ENCODE results near the gene F12.

The F12 gene

DNA sequence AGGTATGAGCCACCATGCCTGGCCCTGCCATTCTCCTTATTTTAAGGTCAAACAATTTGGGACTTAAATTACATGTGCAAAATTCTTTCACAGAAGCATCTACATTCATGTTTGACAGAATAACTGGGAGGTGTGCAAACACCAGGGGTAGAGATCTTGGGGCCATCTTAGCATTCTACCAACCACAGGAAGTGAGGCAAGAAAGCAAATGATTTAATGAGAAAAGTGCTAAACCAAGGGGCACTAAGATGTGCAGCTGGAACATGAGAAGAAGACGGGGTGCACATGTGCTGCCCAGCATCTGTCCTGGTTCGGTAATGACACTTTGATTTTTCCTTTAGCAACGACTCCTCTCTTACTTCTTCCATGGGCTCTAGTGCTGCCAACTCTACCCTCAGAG is 1.2 kb upstream of the F12 start:
- TF ChIP-seq, protein P1, sequence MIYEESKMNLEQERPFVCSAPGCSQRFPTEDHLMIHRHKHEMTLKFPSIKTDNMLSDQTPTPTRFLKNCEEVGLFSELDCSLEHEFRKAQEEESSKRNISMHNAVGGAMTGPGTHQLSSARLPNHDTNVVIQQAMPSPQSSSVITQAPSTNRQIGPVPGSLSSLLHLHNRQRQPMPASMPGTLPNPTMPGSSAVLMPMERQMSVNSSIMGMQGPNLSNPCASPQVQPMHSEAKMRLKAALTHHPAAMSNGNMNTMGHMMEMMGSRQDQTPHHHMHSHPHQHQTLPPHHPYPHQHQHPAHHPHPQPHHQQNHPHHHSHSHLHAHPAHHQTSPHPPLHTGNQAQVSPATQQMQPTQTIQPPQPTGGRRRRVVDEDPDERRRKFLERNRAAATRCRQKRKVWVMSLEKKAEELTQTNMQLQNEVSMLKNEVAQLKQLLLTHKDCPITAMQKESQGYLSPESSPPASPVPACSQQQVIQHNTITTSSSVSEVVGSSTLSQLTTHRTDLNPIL (CRISPR knock-in tag; IDR thresholded peaks at IDR 0.05; ENCODE audit: low read depth): no peak
- TF ChIP-seq ARNTL (CRISPR knock-in tag; IDR thresholded peaks at IDR 0.05; ENCODE audit: borderline replicate concordance, low read depth) (no peak), ZNF8 (CRISPR knock-in tag; IDR thresholded peaks at IDR 0.05) (no peak), PPARA (CRISPR knock-in tag; IDR thresholded peaks at IDR 0.05; ENCODE audit: borderline replicate concordance) (no peak)
- TF ChIP-seq, protein P2, sequence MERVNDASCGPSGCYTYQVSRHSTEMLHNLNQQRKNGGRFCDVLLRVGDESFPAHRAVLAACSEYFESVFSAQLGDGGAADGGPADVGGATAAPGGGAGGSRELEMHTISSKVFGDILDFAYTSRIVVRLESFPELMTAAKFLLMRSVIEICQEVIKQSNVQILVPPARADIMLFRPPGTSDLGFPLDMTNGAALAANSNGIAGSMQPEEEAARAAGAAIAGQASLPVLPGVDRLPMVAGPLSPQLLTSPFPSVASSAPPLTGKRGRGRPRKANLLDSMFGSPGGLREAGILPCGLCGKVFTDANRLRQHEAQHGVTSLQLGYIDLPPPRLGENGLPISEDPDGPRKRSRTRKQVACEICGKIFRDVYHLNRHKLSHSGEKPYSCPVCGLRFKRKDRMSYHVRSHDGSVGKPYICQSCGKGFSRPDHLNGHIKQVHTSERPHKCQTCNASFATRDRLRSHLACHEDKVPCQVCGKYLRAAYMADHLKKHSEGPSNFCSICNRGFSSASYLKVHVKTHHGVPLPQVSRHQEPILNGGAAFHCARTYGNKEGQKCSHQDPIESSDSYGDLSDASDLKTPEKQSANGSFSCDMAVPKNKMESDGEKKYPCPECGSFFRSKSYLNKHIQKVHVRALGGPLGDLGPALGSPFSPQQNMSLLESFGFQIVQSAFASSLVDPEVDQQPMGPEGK (CRISPR knock-in tag; IDR thresholded peaks at IDR 0.05; ENCODE audit: borderline replicate concordance): no peak
- no peak for ATAC-seq

DNA sequence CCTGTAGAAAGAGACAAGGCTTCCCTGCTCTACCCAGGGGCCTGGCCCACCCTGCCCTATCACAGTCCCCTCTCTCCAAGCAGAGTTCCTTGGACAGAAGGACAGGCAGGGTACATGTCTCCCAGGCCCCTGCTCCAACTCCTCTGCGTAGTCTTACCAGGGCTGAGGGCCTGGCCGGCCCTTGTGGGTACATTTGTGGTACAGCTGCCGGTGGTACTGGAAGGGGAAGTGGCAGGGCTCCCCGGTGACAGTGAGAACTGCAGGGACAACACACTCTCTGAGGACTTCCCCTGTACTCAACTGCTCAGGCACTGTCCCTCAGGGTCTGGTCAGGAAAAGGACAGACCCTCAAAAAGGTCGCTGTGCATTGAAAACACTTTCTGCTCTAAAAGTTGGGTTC is 3.6 kb downstream of the F12 start:
- no peak for ATAC-seq
- no peak for TF ChIP-seq ESRRG (CRISPR knock-in tag; IDR thresholded peaks at IDR 0.05)

DNA sequence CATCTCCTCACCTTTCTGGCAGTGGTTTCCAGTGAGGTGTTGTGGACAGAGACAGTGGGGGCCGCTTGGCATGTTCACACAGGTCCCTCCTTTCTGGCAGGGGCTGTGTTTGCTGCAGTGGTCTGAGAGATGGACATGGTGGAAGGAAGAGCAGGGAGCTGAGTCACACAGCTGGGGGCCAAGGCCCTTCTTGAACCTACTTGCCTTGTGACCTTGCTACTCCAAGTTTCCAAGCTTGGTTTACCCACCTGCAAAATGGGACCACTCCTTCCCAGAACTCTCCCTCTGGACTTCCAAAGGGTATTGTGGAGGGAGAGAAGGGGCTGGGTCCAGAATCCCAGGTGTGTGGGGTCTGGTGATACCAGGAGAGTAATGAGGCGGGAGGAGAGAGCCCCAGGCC is 4.1 kb downstream of the F12 start:
- no peak for TF ChIP-seq PPARA (CRISPR knock-in tag; IDR thresholded peaks at IDR 0.05; ENCODE audit: borderline replicate concordance)
- TF ChIP-seq ARNTL (CRISPR knock-in tag; IDR thresholded peaks at IDR 0.05; ENCODE audit: borderline replicate concordance, low read depth): no peak
- TF ChIP-seq, protein P3, sequence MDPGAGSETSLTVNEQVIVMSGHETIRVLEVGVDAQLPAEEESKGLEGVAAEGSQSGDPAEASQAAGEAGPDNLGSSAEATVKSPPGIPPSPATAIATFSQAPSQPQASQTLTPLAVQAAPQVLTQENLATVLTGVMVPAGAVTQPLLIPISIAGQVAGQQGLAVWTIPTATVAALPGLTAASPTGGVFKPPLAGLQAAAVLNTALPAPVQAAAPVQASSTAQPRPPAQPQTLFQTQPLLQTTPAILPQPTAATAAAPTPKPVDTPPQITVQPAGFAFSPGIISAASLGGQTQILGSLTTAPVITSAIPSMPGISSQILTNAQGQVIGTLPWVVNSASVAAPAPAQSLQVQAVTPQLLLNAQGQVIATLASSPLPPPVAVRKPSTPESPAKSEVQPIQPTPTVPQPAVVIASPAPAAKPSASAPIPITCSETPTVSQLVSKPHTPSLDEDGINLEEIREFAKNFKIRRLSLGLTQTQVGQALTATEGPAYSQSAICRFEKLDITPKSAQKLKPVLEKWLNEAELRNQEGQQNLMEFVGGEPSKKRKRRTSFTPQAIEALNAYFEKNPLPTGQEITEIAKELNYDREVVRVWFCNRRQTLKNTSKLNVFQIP (CRISPR knock-in tag; IDR thresholded peaks at IDR 0.05; ENCODE audit: borderline replicate concordance, low read depth): no peak
- TF ChIP-seq GLIS3 (CRISPR knock-in tag; IDR thresholded peaks at IDR 0.05): no peak
- TF ChIP-seq ZNF70 (CRISPR knock-in tag; IDR thresholded peaks at IDR 0.05): no peak
- no peak for TF ChIP-seq TOX (CRISPR knock-in tag; IDR thresholded peaks at IDR 0.05; ENCODE audit: borderline replicate concordance)
- TF ChIP-seq, protein P2 (CRISPR knock-in tag; IDR thresholded peaks at IDR 0.05; ENCODE audit: borderline replicate concordance): no peak
- TF ChIP-seq ZFP30 (CRISPR knock-in tag; IDR thresholded peaks at IDR 0.05): no peak
- TF ChIP-seq SNAI2 (CRISPR knock-in tag; IDR thresholded peaks at IDR 0.05): no peak
- no peak for TF ChIP-seq BACH2 (CRISPR knock-in tag; IDR thresholded peaks at IDR 0.05; ENCODE audit: borderline replicate concordance)
- TF ChIP-seq OSR1 (CRISPR knock-in tag; IDR thresholded peaks at IDR 0.05): no peak
- no peak for TF ChIP-seq ZFP3 (CRISPR knock-in tag; IDR thresholded peaks at IDR 0.05)
- TF ChIP-seq, protein P4, sequence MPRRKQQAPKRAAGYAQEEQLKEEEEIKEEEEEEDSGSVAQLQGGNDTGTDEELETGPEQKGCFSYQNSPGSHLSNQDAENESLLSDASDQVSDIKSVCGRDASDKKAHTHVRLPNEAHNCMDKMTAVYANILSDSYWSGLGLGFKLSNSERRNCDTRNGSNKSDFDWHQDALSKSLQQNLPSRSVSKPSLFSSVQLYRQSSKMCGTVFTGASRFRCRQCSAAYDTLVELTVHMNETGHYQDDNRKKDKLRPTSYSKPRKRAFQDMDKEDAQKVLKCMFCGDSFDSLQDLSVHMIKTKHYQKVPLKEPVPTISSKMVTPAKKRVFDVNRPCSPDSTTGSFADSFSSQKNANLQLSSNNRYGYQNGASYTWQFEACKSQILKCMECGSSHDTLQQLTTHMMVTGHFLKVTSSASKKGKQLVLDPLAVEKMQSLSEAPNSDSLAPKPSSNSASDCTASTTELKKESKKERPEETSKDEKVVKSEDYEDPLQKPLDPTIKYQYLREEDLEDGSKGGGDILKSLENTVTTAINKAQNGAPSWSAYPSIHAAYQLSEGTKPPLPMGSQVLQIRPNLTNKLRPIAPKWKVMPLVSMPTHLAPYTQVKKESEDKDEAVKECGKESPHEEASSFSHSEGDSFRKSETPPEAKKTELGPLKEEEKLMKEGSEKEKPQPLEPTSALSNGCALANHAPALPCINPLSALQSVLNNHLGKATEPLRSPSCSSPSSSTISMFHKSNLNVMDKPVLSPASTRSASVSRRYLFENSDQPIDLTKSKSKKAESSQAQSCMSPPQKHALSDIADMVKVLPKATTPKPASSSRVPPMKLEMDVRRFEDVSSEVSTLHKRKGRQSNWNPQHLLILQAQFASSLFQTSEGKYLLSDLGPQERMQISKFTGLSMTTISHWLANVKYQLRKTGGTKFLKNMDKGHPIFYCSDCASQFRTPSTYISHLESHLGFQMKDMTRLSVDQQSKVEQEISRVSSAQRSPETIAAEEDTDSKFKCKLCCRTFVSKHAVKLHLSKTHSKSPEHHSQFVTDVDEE (CRISPR knock-in tag; IDR thresholded peaks at IDR 0.05): no peak
- TF ChIP-seq, protein P1 (CRISPR knock-in tag; IDR thresholded peaks at IDR 0.05; ENCODE audit: low read depth): no peak

DNA sequence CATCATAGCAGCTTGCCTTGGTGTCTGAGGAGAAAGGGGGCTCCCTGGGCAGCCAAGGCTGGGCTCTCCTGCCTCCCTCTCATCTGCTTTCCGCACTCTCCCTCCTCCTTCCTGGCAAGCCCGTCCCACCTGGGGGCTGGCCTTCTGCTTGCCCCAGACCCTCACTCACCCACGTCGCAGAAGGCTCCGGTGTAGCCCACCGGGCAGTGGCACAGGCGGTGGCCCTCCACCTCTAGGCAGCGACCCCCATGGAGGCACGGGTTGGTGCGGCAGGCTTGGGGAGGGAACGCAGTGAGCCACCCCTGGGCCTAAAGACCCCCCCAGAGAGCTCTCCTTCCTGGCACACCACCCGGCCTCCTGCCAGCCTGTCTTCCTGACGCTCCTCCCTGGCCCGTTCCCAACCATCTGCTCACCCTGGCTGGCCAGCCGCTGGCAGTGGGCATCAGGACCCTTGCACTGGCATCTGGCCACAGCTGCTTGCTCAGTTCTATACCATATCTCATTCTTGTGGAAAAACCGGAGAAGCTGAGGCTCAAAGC is 4.7 kb downstream of the F12 start:
- no peak for ATAC-seq
- TF ChIP-seq RARB (CRISPR knock-in tag; IDR thresholded peaks at IDR 0.05) (no peak), ESRRG (CRISPR knock-in tag; IDR thresholded peaks at IDR 0.05) (no peak)
- TF ChIP-seq, protein P5, sequence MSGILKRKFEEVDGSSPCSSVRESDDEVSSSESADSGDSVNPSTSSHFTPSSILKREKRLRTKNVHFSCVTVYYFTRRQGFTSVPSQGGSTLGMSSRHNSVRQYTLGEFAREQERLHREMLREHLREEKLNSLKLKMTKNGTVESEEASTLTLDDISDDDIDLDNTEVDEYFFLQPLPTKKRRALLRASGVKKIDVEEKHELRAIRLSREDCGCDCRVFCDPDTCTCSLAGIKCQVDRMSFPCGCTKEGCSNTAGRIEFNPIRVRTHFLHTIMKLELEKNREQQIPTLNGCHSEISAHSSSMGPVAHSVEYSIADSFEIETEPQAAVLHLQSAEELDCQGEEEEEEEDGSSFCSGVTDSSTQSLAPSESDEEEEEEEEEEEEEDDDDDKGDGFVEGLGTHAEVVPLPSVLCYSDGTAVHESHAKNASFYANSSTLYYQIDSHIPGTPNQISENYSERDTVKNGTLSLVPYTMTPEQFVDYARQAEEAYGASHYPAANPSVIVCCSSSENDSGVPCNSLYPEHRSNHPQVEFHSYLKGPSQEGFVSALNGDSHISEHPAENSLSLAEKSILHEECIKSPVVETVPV (CRISPR knock-in tag; IDR thresholded peaks at IDR 0.05): no peak
- TF ChIP-seq, protein P2 (CRISPR knock-in tag; IDR thresholded peaks at IDR 0.05; ENCODE audit: borderline replicate concordance): no peak

More for the DNA sequence above, 4.1 kb downstream of the F12 start:
- ATAC-seq: no peak

Data from SK-N-SH treated with all-trans-retinoic acid at 6 μM for 48 hours (cell line).